ENCODE measurements around the gene C19orf25.

DNA sequence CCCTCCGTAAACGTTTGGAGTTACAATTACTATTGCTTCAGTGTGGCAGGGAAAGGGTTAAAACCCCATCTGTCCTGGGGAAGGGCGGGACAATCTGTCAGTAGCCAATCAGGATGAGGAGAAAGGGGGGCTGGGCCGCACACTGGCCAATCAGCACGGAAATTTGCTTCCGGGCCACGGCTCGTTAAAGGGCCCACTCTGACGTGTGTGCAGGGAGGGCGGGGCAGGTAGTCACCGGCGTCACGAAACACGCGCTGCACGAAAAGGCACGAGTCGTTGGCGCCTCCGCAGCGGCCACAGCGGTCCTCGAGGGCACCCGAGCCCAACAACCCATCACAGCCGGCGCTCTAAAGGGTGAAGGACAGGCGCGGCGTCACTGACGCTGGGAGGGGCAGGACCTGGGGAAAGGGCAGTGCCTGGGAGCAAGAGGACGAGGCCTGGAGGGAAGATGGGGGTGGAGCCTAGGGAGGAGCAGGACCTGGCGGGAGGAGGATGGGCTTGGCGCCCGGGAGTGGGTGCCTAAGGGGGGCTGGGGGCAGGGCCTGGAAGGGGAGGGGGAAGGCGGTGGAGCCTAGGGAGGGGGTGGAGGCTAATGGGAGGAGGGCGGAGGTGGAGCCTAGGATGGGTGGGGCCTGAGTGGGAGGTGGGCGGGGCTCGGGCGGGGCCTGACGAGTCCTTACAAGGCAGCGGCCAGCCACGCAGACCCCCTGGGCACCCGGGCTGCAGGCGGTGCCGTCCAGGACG is 28.9 kb upstream of the C19orf25 start:
- TF ChIP-seq, protein P1, sequence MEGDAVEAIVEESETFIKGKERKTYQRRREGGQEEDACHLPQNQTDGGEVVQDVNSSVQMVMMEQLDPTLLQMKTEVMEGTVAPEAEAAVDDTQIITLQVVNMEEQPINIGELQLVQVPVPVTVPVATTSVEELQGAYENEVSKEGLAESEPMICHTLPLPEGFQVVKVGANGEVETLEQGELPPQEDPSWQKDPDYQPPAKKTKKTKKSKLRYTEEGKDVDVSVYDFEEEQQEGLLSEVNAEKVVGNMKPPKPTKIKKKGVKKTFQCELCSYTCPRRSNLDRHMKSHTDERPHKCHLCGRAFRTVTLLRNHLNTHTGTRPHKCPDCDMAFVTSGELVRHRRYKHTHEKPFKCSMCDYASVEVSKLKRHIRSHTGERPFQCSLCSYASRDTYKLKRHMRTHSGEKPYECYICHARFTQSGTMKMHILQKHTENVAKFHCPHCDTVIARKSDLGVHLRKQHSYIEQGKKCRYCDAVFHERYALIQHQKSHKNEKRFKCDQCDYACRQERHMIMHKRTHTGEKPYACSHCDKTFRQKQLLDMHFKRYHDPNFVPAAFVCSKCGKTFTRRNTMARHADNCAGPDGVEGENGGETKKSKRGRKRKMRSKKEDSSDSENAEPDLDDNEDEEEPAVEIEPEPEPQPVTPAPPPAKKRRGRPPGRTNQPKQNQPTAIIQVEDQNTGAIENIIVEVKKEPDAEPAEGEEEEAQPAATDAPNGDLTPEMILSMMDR (IDR thresholded peaks at IDR 0.05), result no peak
- TF ChIP-seq POLR2AphosphoS5 (IDR thresholded peaks at IDR 0.05; ENCODE audit: insufficient read depth in 1 of 2, low read depth in 1 of 2) (peak; percentile 86 to 90), POLR2A (IDR thresholded peaks at IDR 0.05) (no peak)
